Peyer's patch (tissue), 4 donors: ENCODE results near the gene SLC25A19.

Source experiments
- CTCF ChIP-seq, 6 experiments: fragments of 450-650 bp in 4 of 6; fragments of 200-600 bp in 2 of 6; sonication (generic) in 1 of 6; IDR thresholded peaks; one replicate each; pipeline ENCODE4 v1.5.1; 2017 to 2019; ENCODE audit warnings: antibody characterized with exemption in 6 of 6, mild to moderate bottlenecking in 3 of 6, moderate library complexity in 1 of 6
- POLR2A ChIP-seq, 2 donors: fragments of 450-650 bp; IDR thresholded peaks; one replicate each; pipeline ENCODE4 v1.5.1; 2017; ENCODE audit warnings: antibody characterized with exemption in 2 of 2, mild to moderate bottlenecking in 2 of 2, moderate library complexity in 2 of 2

DNA sequence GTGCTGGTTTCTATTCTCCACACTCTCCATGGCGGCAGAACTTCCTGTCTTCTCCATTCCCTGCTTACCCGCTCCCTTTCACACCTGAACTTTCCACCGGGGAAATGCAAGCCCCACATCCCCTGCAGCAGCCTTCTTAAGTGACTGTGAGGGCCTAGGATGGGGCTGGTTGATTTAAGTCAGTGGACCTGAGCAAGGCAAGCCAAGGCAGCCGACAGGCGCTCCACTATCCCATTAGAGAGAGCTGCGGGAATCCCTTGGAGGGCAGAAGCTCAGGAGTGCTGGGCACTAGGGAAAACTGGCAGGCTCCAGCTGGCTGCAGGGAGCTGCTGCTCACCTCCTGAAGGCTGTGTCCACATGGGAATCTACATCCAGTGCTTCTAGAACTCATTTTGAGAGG, 36.1 kb upstream of the SLC25A19 start:
- TF ChIP-seq POLR2A (IDR thresholded peaks at IDR 0.05) = no peak
- no peak for TF ChIP-seq CTCF (IDR thresholded peaks at IDR 0.05)
